RWPE2 (cell line): ENCODE data around the gene NAV2.
"Not testable (repeated sequence)": the region's sequence is repeated elsewhere in the genome, so short reads cannot be mapped to it uniquely, and the experiment has no call there.

Experiments
- ATAC-seq: fragments of 200-7000 bp; cut with Tn5 transposase; 3 replicates; pipeline ENCODE4 v1.9.1; 2021; ENCODE audit warnings: low read depth
- DNase-seq: peaks from one replicate; pipeline ENCODE4 v3.0.0-alpha.2; 2020; ENCODE audit warnings: low spot score
- H3K27ac ChIP-seq: fragments of 450-650 bp; 2 replicates; pipeline ENCODE4 v1.5.1; 2017; ENCODE audit warnings: mild to moderate bottlenecking; ENCODE audit not compliant: poor library complexity, severe bottlenecking
- H3K27me3 ChIP-seq: fragments of 250-450 bp; sonication (Bioruptor Pico); 2 replicates; pipeline ENCODE4 v1.5.1; 2021; ENCODE audit warnings: mild to moderate bottlenecking, moderate library complexity; ENCODE audit not compliant: insufficient read depth, poor library complexity, severe bottlenecking
- H3K36me3 ChIP-seq: fragments of 250-450 bp; sonication (Bioruptor Pico); 2 replicates; pipeline ENCODE4 v1.5.1; 2020; ENCODE audit warnings: low read depth, mild to moderate bottlenecking, moderate library complexity
- H3K4me1 ChIP-seq: fragments of 250-450 bp; sonication (Bioruptor Pico); 2 replicates; pipeline ENCODE4 v1.5.1; 2021; ENCODE audit warnings: mild to moderate bottlenecking, moderate library complexity; ENCODE audit not compliant: insufficient read depth, poor library complexity, severe bottlenecking
- H3K4me3 ChIP-seq: fragments of 250-450 bp; sonication (Bioruptor Pico); 2 replicates; pipeline ENCODE4 v1.5.1; 2021; ENCODE audit warnings: mild to moderate bottlenecking, moderate library complexity; ENCODE audit not compliant: severe bottlenecking
- H3K9me3 ChIP-seq: fragments of 250-450 bp; sonication (Bioruptor Pico); 2 replicates; pipeline ENCODE4 v1.5.1; 2021; ENCODE audit warnings: mild to moderate bottlenecking, moderate library complexity; ENCODE audit not compliant: severe bottlenecking
- TF ChIP-seq, protein P1 (sequence below): fragments of 450-650 bp; IDR thresholded peaks from one replicate; pipeline ENCODE4 v1.5.1; 2017; ENCODE audit warnings: mild to moderate bottlenecking, moderate library complexity; ENCODE audit not compliant: poor library complexity, severe bottlenecking

NAV2 gene

DNA sequence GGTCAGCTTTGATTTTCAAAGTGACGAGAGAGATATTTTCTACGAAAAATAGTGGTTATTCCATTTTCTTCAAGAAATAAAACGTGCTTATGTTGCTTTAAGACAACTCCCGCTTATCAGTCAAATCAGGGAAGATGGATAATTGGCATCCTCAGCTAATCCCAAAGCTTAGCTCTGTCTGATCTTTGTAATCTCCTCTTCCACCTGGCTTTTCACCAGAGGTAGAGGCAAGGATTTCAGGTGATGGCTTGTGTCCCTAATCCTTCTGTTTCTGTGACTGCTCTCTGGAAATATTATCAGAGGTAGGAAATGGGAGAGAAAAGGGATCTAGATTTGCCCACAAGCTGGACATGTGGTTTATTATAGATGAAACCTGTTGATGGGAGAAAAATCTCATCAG is 368.7 kb downstream of the NAV2 start:
- ATAC-seq (no peak), DNase-seq (no peak)
- Histone ChIP-seq H3K36me3 (peaks cover 79% of the 10 kb centered on the region), H3K27me3 (no peaks in the 10 kb centered on the region), H3K4me3 (no peak overlapping the region), H3K4me1 (no peaks in the 10 kb centered on the region), H3K9me3 (no peaks in the 10 kb centered on the region), H3K27ac (no peak overlapping the region)
- TF ChIP-seq, protein P1, sequence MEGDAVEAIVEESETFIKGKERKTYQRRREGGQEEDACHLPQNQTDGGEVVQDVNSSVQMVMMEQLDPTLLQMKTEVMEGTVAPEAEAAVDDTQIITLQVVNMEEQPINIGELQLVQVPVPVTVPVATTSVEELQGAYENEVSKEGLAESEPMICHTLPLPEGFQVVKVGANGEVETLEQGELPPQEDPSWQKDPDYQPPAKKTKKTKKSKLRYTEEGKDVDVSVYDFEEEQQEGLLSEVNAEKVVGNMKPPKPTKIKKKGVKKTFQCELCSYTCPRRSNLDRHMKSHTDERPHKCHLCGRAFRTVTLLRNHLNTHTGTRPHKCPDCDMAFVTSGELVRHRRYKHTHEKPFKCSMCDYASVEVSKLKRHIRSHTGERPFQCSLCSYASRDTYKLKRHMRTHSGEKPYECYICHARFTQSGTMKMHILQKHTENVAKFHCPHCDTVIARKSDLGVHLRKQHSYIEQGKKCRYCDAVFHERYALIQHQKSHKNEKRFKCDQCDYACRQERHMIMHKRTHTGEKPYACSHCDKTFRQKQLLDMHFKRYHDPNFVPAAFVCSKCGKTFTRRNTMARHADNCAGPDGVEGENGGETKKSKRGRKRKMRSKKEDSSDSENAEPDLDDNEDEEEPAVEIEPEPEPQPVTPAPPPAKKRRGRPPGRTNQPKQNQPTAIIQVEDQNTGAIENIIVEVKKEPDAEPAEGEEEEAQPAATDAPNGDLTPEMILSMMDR = no peak

DNA sequence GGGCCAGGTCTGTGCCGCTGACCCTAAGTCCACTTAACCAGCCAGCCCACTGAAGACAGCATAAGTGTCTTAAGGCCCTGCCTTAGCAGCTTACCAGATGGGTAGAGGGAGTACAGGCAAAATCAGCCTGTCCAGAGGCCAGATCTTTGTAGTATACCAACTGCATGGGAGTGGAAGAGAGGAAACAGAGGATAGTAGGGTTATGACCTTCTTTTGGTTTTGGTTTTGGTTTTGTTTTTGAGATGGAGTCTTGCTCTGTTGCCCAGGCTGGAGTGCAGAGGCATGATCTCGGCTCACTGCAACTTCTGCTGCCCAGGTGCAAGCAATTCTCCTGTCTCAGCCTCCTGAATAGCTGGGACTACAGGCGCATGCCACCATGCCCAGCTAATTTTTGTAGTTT is 371.2 kb downstream of the NAV2 start:
- H3K36me3 ChIP-seq = peaks cover 67% of the 10 kb centered on the region
- DNase-seq, ATAC-seq, H3K27me3 ChIP-seq, H3K27ac ChIP-seq, H3K4me1 ChIP-seq, H3K9me3 ChIP-seq, H3K4me3 ChIP-seq: not testable (repeated sequence)

DNA sequence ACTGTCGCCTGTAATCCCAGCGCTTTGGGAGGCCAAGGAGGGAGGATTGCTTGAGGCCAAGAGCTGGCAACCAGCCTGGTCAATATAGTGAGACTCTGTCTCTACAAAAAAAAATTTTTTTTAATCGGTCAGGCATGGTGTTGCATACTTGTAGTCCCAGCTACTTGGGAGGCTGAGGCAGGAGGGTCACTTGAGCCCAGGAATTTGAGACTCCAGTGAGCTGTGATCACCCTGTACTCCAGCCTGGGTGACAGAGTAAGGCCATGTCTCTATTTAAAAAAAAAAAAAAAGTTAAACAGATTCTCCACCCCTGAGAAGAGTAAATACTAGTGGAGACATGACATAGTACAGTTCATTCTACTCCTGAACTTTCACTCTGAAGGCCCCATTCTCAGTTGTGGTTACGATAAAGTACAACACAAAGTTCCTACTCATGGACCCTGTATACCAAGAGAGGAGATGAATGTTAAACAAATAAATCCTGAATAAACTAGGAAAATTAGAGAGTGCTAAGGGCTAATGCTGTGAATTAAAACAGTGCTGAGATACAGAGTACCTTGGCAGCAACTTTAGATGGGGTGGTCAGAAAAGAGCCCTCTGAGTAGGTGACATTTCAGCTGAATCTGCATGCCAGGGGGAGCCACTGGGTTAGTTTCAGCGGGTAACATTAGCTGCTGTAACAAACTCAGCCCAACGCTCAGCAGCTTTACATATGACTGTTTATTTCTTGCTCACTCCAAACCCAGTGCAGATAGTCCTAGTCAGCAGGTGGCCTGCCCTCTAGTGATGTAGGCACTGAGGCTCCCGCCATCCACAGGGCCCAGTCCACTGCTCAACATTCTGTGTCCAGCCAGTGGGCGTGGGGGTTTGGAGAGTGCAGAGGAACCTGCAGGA is 372.5 kb downstream of the NAV2 start:
- Histone ChIP-seq H3K36me3 (peaks cover 63% of the 10 kb centered on the region), H3K4me3 (no peak overlapping the region), H3K27ac (no peak overlapping the region), H3K4me1 (no peaks in the 10 kb centered on the region), H3K27me3 (no peaks in the 10 kb centered on the region), H3K9me3 (no peaks in the 10 kb centered on the region)
- TF ChIP-seq, protein P1 = no peak
- no peak for ATAC-seq
- no peak for DNase-seq

DNA sequence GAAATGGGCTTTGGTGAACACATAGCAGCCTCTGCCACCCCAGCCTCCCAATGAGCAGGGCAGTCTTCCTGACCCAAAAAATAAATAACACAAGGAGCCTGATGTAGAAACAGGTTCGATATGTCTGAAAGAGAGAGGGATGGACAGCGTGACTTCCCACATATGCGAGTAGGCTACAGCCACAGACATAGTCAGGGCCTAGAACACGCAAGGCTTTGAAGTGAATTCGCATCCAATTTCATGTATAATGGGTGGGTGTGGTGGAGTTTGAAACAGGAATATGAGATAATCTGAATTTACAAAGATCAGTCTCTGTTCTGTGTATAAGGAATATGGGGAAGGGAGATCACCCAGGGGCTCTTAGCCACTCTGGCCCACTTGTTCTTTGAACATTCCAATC is 373.3 kb downstream of the NAV2 start:
- no peak for ATAC-seq
- no peaks in the 10 kb centered on the region for H3K9me3 ChIP-seq
- no peak overlapping the region for H3K4me3 ChIP-seq
- H3K27me3 ChIP-seq = no peaks in the 10 kb centered on the region
- DNase-seq = no peak
- H3K27ac ChIP-seq = no peak overlapping the region
- no peaks in the 10 kb centered on the region for H3K4me1 ChIP-seq
- TF ChIP-seq, protein P1 = no peak
- H3K36me3 ChIP-seq = peaks cover 63% of the 10 kb centered on the region

DNA sequence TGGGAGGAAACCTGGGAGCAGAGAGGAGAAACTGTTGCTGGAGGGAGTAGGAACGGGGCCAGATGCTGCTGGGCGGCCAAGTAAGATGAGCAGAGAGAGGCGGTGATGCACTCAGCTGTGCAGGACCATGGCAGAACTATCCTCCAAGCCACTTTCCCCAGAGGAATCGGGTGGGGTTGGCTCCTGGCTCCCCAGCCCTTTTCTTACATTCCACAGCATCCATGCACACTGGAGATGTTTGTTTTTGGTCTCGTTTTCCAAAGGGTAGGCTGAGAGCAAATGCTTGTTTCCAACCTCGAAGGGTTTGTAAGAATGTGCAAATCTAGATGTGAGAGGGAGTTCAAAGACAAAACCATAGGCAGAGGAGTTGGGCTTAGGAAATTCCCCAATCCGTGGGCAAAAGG is 374.5 kb downstream of the NAV2 start:
- no peaks in the 10 kb centered on the region for H3K9me3 ChIP-seq
- no peak overlapping the region for H3K4me3 ChIP-seq
- ATAC-seq (no peak), DNase-seq (no peak)
- TF ChIP-seq, protein P1 = no peak
- H3K4me1 ChIP-seq = no peaks in the 10 kb centered on the region
- H3K27me3 ChIP-seq = no peaks in the 10 kb centered on the region
- H3K36me3 ChIP-seq = peaks cover 62% of the 10 kb centered on the region
- H3K27ac ChIP-seq = no peak overlapping the region
